Transverse colon (tissue), 4 donors: ENCODE measurements around the gene CORO2A. TPM values are rescaled to one million over a fixed set of nuclear protein-coding genes. Genes with fewer than 3 reads are reported as not detected.

Experiments used
- DNase-seq: peaks from one replicate; pipeline ENCODE4 v3.0.0-alpha.2; 2019
- H3K27ac ChIP-seq, 4 donors: fragments of 200-600 bp; sonication (generic); 2 replicates each; pipeline ENCODE4 v1.5.1; 2016 to 2018; ENCODE audit warnings: inconsistent platforms in 4 of 4
- H3K27me3 ChIP-seq: fragments of 200-600 bp; sonication (generic); 2 replicates; pipeline ENCODE4 v1.5.1; 2017; ENCODE audit warnings: inconsistent platforms
- H3K36me3 ChIP-seq, 4 donors: fragments of 200-600 bp; sonication (generic); 2 replicates each; pipeline ENCODE4 v1.5.1; 2017 to 2019; ENCODE audit warnings: inconsistent platforms in 4 of 4
- H3K4me1 ChIP-seq, 4 donors: fragments of 200-600 bp; sonication (generic); 2 replicates each; pipeline ENCODE4 v1.5.1; 2017 to 2020; ENCODE audit warnings: inconsistent platforms in 4 of 4
- H3K4me3 ChIP-seq, 4 donors: fragments of 200-600 bp; sonication (generic); 1 replicate in 1 of 4; 2 replicates in 3 of 4; pipeline versions ENCODE4 v1.5.1 to v1.6.1; 2017 to 2019; ENCODE audit warnings: inconsistent platforms in 4 of 4
- H3K9me3 ChIP-seq, 2 donors: fragments of 200-600 bp; sonication (generic); 2 replicates each; pipeline ENCODE4 v1.5.1; 2017 to 2019; ENCODE audit warnings: inconsistent platforms in 2 of 2
- CTCF ChIP-seq, 5 experiments: fragments of 200-600 bp in 3 of 5; fragments of 450-650 bp in 2 of 5; sonication (generic) in 3 of 5; IDR thresholded peaks; 1 replicate in 2 of 5; 2 replicates in 3 of 5; pipeline ENCODE4 v1.5.1; 2016 to 2017; ENCODE audit warnings: antibody characterized with exemption in 5 of 5, inconsistent platforms in 3 of 5, mild to moderate bottlenecking in 2 of 5, moderate library complexity in 1 of 5
- EP300 ChIP-seq: sonication (generic); formaldehyde crosslinking; IDR thresholded peaks from one replicate; pipeline ENCODE4 v1.6.1; 2017; ENCODE audit warnings: antibody characterized with exemption, low read depth
- POLR2A ChIP-seq: fragments of 450-650 bp; IDR thresholded peaks from one replicate; pipeline ENCODE4 v1.6.1; 2016; ENCODE audit warnings: antibody characterized with exemption, mild to moderate bottlenecking, moderate library complexity
- POLR2AphosphoS5 ChIP-seq, 3 donors: sonication (generic); formaldehyde crosslinking; IDR thresholded peaks; one replicate each; pipeline ENCODE4 v1.6.1; 2016; ENCODE audit warnings: antibody characterized with exemption in 3 of 3
- WGBS, 2 donors: methylation state at CpG; one replicate each; pipeline ENCODE4 v1.1.5; 2018; ENCODE audit warnings: low coverage in 1 of 2; 5-methylcytosine and 5-hydroxymethylcytosine counted together
- in situ Hi-C, 4 donors: fragments of 200-750 bp; cut with MboI; loops; one replicate each; pipeline versions ENCODE4 v1.15.0 to v1.15.1; 2017; ENCODE audit warnings: low sequenced_read_pairs in 3 of 4, low pct_ligation_motif_present in 1 of 4, low pct_unique_long_range_greater_than_20kb in 1 of 4
- intact Hi-C: fragments of 100-400 bp; cut with DNase I; formaldehyde crosslinking; loops from one replicate; pipeline ENCODE4 v1.15.1; 2023; ENCODE audit warnings: low total_unique reads
- total RNA-seq, 4 donors: library from RNA; depleted of rRNA; stranded (reverse); fragments of >200 nt; gene quantifications; one replicate each; pipeline ENCODE4 v1.1.0, GENCODE V29; 2016

CORO2A gene
- total RNA-seq, 4 donors from 2014 or later, result 10.0 to 59.1 (median 47.1) TPM

DNA sequence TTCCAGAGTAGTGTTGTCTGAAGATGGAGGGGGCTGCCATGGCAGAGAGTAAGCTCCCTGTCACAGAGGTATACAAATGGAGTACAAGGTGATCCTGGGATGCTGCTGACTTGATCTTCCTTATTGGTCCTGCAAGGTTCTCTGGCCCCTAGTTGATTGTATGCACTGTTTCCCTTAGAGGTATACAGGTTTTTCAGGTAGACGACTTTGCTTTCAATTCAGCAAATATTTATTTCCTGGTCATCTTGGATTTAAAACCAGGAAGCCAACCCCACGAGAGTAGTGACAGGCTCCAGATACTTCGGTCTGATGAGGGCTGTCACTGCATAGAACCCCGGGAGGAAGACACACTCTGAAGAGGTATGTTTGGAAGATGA is 56.9 kb downstream of the CORO2A start:
- DNase-seq, result no peak
- no peak overlapping the region for H3K27ac ChIP-seq
- intact Hi-C loops, result no loop called here
- in situ Hi-C loops, result no loop called here
- H3K4me1 ChIP-seq, result no peaks in the 10 kb centered on the region
- no peak for TF ChIP-seq CTCF (IDR thresholded peaks at IDR 0.05)
- H3K4me3 ChIP-seq, result no peak overlapping the region
- no peaks in the 10 kb centered on the region for H3K9me3 ChIP-seq
- WGBS, 2 donors, result 56% methylated on average over 4 of the region's 4 CpGs; no CpG with 5 or more reads in 1 of the 2 donors
- no peaks in the 10 kb centered on the region for H3K36me3 ChIP-seq
- no peaks in the 10 kb centered on the region for H3K27me3 ChIP-seq

- H3K27ac ChIP-seq, result no peak overlapping the region
- H3K4me1 ChIP-seq, result no peaks in the 10 kb centered on the region
- no peaks in the 10 kb centered on the region for H3K27me3 ChIP-seq
- H3K9me3 ChIP-seq, result no peaks in the 10 kb centered on the region
- in situ Hi-C loops, result no loop called here
- peak; percentile 2 for DNase-seq
- TF ChIP-seq EP300 (no peak), CTCF (IDR thresholded peaks at IDR 0.05) (no peak), POLR2A (no peak), POLR2AphosphoS5 (IDR thresholded peaks at IDR 0.05) (no peak)
- intact Hi-C loops, result no loop called here
- no peak overlapping the region for H3K4me3 ChIP-seq
- 96% methylated on average over 11 of the region's 12 CpGs; no CpG with 5 or more reads in 1 of the 2 donors for WGBS, 2 donors
- no peaks in the 10 kb centered on the region for H3K36me3 ChIP-seq
Observed at GRCh38 chr9:98134702-98135557, 57.5 kb downstream of the CORO2A start.

DNA sequence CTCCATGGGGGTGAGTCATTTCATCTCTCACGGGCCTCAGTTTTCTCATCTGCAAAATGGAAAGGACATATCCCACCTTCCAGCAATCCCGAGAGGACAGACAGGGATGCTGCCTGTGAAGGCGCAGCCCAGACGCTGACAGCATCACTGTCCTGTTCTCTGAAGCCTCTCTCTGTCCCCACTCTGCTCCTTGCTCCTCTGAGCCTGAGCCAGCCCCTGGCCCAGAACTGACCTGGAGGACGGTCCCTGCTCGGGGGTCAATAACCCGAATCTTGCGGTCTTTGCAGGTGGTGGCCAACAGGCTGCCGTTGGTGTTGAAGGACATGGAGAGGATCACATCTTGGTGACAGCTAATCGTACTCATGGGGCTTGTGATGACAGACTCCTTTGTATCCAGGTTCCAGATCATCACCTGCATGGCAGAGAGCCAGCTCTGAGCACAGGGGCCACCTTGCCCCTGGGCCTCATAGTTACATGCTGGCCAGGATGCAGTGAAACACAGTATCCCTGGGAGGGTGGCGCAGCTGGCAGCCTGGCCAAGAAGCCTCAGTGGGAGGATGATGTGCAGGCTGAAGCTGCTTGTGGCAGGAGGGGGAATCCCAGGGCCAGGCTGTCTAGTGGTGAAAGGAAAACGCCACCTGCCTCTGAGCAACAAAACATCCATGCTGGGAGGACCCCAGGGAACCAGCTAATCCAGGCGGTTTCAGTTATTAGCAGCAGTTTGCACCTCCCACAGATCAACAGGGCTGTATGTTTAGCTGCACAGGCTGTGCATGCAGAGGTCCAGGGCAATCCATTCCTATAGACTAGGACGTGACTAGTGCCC is 59.4 kb downstream of the CORO2A start:
- Histone ChIP-seq H3K36me3 (no peaks in the 10 kb centered on the region), H3K27me3 (no peaks in the 10 kb centered on the region), H3K4me3 (no peak overlapping the region), H3K4me1 (no peaks in the 10 kb centered on the region), H3K9me3 (no peaks in the 10 kb centered on the region), H3K27ac (no peak overlapping the region)
- TF ChIP-seq CTCF (IDR thresholded peaks at IDR 0.05), result no peak
- no peak for TF ChIP-seq POLR2A
- TF ChIP-seq POLR2AphosphoS5 (IDR thresholded peaks at IDR 0.05), result no peak
- TF ChIP-seq EP300, result no peak
- 85% methylated on average over 14 of the region's 14 CpGs; no CpG with 5 or more reads in 1 of the 2 donors for WGBS, 2 donors
- peak; percentile 4 for DNase-seq
- in situ Hi-C loops, result no loop called here
- intact Hi-C loops, result no loop called here

DNA sequence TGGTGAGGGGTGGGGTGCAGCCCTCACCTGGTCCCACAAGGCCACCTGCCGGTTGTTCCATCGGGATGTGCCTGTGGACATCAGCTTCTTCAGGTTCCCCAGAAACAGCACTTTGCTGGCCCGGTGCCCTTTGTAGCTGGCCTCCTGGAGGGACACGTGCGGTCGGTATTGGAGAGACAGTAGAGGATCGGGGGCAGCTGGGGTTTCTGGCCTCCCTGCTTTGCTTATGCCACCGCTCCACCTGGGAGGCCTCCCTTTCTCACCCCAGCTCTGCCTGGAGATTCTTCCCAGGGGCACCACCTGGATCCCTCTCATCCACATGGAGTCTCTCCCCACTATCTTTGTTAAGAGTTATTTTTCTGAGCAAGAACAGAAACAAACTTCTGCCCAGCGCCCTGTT is 60.3 kb downstream of the CORO2A start:
- DNase-seq, result no peak
- no peaks in the 10 kb centered on the region for H3K36me3 ChIP-seq
- no peak overlapping the region for H3K4me3 ChIP-seq
- no peaks in the 10 kb centered on the region for H3K4me1 ChIP-seq
- no peaks in the 10 kb centered on the region for H3K9me3 ChIP-seq
- intact Hi-C loops, result no loop called here
- WGBS, 2 donors, result 96% methylated on average over 9 of the region's 9 CpGs; no CpG with 5 or more reads in 1 of the 2 donors
- no peak overlapping the region for H3K27ac ChIP-seq
- H3K27me3 ChIP-seq, result no peaks in the 10 kb centered on the region
- TF ChIP-seq POLR2AphosphoS5 (IDR thresholded peaks at IDR 0.05) (no peak), EP300 (no peak), CTCF (IDR thresholded peaks at IDR 0.05) (no peak), POLR2A (no peak)
- in situ Hi-C loops, result no loop called here
